Measurements from ENCODE around the gene SELENOF.
"Not testable (repeated sequence)": the region's sequence is repeated elsewhere in the genome, so short reads cannot be mapped to it uniquely, and the experiment has no call there.

The SELENOF gene

DNA sequence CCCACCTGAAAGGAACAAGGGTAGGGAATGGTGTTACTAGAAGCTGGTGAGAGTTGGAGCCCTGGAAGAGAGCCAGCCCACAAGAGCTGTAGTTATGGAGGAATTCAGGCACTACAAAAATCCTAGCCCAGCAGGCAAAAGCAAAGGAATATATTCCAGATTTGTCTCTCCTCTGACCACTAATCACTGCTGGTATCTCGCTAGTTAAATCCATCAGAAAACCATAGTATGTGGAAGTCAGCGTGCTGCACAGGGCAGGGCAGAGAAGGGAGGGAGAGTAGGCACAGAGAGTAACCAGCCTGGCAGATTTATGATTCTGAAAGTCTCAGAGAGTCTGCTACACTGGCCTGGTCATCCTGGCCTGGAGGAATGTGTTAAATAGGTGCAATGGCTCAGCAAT is 88.6 kb downstream of the SELENOF start:
- H3K4me3 ChIP-seq = no peak overlapping the region
- no peak overlapping the region for H3K27ac ChIP-seq

DNA sequence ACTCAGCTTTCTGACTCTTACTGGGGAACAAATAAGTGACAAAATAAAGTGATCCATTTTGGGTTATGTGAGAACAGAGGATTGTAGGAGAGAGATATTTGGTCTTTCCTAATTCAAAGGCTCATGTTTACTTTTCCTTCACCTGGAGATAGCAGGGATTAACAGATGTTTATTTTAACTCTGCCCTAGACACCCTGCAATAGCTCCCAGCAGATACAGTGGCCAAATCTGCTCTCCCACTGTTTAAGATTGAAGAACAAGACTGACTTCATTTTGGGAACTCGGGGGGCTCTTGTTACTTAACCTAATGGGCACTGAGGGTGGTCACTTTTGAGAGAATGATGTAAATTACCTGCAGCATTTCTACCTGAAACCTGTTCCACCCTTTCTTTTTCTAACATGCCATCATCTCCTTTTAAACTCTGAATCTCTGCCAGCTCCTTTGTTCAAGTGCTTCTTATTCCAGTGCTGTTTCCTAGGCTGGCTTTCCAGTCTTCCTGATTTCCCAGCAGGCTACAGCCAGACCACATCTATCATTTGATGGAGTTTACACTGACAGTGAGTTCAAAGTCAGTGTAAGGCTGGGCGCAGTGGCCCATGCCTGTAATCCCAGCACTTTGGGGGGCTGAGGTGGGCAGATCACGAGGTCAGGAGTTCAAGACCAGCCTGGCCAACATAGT is 90.0 kb downstream of the SELENOF start:
- Histone ChIP-seq H3K4me3 (no peak overlapping the region), H3K27ac (no peak overlapping the region)

DNA sequence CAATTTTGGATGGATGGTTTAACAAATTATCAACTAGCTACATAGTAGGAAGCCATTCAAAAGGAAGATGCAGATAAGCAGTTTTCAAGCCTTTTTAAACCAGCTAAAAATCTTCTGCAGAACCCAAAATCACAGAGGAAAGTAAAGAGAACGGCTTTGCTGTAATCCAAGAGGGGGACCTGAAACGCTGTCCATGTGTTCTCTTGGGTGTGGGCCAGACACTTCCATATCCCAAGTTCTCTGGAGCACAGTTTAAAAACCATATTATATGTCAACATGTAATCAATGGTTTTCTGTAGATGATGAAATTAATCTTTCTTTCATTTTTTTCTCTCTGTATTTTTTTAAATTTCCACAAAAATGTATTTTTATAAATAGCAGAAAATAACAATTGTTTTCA is 90.5 kb downstream of the SELENOF start:
- H3K27ac ChIP-seq = no peak overlapping the region
- no peak overlapping the region for H3K4me3 ChIP-seq

DNA sequence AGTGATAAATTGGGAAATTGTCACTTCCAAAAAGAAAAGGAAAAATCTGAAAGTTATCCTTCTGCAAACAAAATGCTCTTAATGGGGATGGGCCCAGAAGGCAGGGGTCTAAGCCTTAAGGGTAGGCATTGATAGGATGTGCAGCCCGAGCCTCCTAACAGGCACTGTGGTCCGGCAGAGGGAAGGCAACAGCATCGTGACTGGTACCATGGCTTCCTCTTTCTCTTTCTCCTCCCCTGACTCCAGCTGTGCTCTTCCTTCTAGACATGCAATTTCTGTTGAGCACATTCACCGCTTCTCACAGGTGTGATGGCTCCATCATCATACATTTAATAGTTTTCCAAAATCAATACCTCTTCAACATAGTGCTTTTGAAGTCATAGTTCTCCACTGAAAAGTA is 91.5 kb downstream of the SELENOF start:
- Histone ChIP-seq H3K4me3 (no peak overlapping the region), H3K27ac (no peak overlapping the region)

DNA sequence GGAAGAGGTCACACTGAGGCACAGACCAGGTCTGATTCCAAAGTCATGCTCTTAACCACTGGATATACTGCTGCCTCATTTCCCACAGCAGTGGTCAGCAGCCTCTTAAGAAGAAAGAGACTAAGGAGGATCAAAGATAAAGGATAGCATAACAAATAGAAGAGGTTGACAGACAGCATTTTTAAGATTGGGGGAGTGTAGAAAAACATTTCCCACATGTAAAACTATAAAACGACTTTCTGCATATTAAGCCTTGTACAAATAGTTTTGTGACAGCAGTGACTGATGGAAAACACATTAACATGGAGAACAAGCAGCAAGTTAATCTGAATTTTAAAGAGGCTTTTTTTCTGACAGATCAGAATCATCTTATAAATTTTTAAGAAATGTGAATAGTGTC is 92.0 kb downstream of the SELENOF start:
- no peak overlapping the region for H3K4me3 ChIP-seq
- no peak overlapping the region for H3K27ac ChIP-seq

DNA sequence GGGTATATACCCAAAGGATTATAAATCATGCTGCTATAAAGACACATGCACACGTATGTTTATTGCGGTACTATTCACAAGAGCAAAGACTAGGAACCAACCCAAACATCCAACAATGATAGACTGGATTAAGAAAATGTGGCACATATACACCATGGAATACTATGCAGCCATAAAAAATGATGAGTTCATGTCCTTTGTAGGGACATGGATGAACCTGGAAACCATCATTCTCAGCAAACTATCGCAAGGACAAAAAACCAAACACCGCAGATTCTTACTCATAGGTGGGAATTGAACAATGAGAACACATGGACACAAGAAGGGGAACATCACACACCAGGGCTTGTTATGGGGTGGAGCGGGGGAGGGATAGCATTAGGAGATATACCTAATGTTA is 94.0 kb downstream of the SELENOF start:
- H3K27ac ChIP-seq, H3K4me3 ChIP-seq: not testable (repeated sequence)

DNA sequence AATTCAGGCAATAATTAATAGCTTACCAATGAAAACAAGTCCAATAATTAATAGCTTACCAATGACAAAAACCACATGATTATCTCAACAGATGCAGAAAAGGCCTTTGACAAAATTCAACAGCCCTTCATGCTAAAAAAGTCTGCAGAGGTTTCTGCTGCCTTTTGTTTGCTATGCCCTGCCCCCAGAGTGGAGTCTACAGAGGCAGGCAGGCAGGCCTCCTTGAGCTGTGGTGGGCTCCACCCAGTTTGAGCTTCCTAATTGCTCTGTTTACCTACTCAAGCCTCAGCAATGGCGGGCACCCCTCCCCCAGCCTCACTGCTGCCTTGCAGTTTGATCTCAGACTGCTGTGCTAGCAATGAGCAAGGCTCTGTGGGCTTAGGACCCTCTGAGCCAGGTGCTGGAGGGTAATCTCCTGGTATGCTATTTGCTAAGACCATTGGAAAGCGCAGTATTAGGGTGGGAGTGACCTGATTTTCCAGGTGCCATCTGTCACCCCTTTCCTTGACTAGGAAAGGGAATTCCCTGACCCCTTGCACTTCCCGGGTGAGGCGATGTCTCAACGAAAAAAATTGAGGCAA is 96.6 kb downstream of the SELENOF start:
- not testable (repeated sequence) for H3K27ac ChIP-seq, H3K4me3 ChIP-seq

DNA sequence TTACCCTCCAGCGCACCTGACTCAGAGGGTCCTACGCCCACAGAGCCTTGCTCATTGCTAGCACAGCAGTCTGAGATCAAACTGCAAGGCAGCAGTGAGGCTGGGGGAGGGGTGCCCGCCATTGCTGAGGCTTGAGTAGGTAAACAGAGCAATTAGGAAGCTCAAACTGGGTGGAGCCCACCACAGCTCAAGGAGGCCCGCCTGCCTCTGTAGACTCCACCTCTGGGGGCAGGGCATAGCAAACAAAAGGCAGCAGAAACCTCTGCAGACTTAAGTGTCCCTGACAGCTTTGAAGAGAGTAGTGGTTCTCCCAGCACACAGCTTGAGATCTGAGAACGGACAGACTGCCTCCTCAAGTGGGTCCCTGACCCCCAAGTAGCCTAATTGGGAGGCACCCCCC is 99.8 kb downstream of the SELENOF start:
- not testable (repeated sequence) for H3K4me3 ChIP-seq, H3K27ac ChIP-seq
